ENCODE measurements around the gene ETNK2. TPM values are rescaled to one million over a fixed set of nuclear protein-coding genes. Genes with fewer than 3 reads are reported as not detected.
A peak's percentile ranks its signal among the peaks of the same experiment; 100 is the strongest.

The ETNK2 gene
- total RNA-seq, 1 experiment from 2014 or later: 21.9 TPM

GRCh38 chr1:204172404-204173029 lies 20.7 kb upstream of the ETNK2 start:
- BruUV-seq (replicated peaks): no TSS peak

GRCh38 chr1:204171751-204172178 lies 19.9 kb upstream of the ETNK2 start:
- TF ChIP-seq CTCF (IDR thresholded peaks at IDR 0.05; ENCODE audit: insufficient read depth in 1 of 2, low read depth in 1 of 2, low read length in 1 of 2, severe bottlenecking in 1 of 2, unreplicated experiment in 1 of 2): no peak
- no peak overlapping the region for H3K4me3 Mint-ChIP-seq (ENCODE audit: unreplicated experiment)

More at GRCh38 chr1:204172404-204173029, 20.7 kb upstream of the ETNK2 start:
- TF ChIP-seq CTCF (IDR thresholded peaks at IDR 0.05; ENCODE audit: insufficient read depth in 1 of 2, low read depth in 1 of 2, low read length in 1 of 2, severe bottlenecking in 1 of 2, unreplicated experiment in 1 of 2): no peak
- Mint-ChIP-seq H3K4me1 (ENCODE audit: low read depth, unreplicated experiment) (peaks cover 9% of the 10 kb centered on the region), H3K36me3 (ENCODE audit: insufficient read depth, unreplicated experiment) (no peaks in the 10 kb centered on the region), H3K4me3 (ENCODE audit: unreplicated experiment) (no peak overlapping the region), H3K27me3 (ENCODE audit: insufficient read depth, unreplicated experiment) (no peaks in the 10 kb centered on the region), H3K9me3 (ENCODE audit: unreplicated experiment) (peaks cover 12% of the 10 kb centered on the region), H3K27ac (ENCODE audit: unreplicated experiment) (no peak overlapping the region)
- intact Hi-C loops (cut with micrococcal nuclease; ENCODE audit: unreplicated experiment): no loop called here
- POLR2A ChIA-PET: no interaction called here
- peaks cover 11% of the 10 kb centered on the region for H3K4me1 ChIP-seq
- CTCF ChIA-PET: interaction anchor here (1.2 to 1.6 kb wide), 2 partner anchors 26 to 41 kb away, joined by 6 read pairs; partner anchors contain the start of gene GOLT1A
- no peaks in the 10 kb centered on the region for H3K36me3 ChIP-seq (ENCODE audit: control insufficient read depth, insufficient read depth, low read length)
- no peaks in the 10 kb centered on the region; the same call in 1 of the 2 replicates for H3K27me3 ChIP-seq (replicated peaks; ENCODE audit: control insufficient read depth, insufficient read depth, low read length)
- H3K9me3 ChIP-seq: peaks cover 11% of the 10 kb centered on the region; the same call in 1 of the 2 replicates
- no peak overlapping the region for H3K4me3 ChIP-seq (ENCODE audit: low read depth, low read length)
- no peak for DNase-seq

GRCh38 chr1:204170494-204171155 lies 18.8 kb upstream of the ETNK2 start:
- Mint-ChIP-seq H3K36me3 (ENCODE audit: insufficient read depth, unreplicated experiment) (no peaks in the 10 kb centered on the region), H3K9me3 (ENCODE audit: unreplicated experiment) (peaks cover 12% of the 10 kb centered on the region), H3K4me1 (ENCODE audit: low read depth, unreplicated experiment) (peaks cover 9% of the 10 kb centered on the region), H3K27ac (ENCODE audit: unreplicated experiment) (no peak overlapping the region), H3K27me3 (ENCODE audit: insufficient read depth, unreplicated experiment) (no peaks in the 10 kb centered on the region), H3K4me3 (ENCODE audit: unreplicated experiment) (no peak overlapping the region)
- H3K4me3 ChIP-seq (ENCODE audit: low read depth, low read length): no peak overlapping the region
- H3K27me3 ChIP-seq (replicated peaks; ENCODE audit: control insufficient read depth, insufficient read depth, low read length): no peaks in the 10 kb centered on the region; the same call in 1 of the 2 replicates
- H3K36me3 ChIP-seq (ENCODE audit: control insufficient read depth, insufficient read depth, low read length): no peaks in the 10 kb centered on the region
- no peak for DNase-seq
- ChIA-PET POLR2A (no interaction called here), CTCF (no interaction called here)
- peaks cover 11% of the 10 kb centered on the region; the same call in 1 of the 2 replicates for H3K9me3 ChIP-seq
- intact Hi-C loops (cut with micrococcal nuclease; ENCODE audit: unreplicated experiment): no loop called here
- peaks cover 11% of the 10 kb centered on the region for H3K4me1 ChIP-seq
- BruUV-seq (replicated peaks): no TSS peak
- TF ChIP-seq CTCF (IDR thresholded peaks at IDR 0.05; ENCODE audit: insufficient read depth in 1 of 2, low read depth in 1 of 2, low read length in 1 of 2, severe bottlenecking in 1 of 2, unreplicated experiment in 1 of 2): no peak

More at GRCh38 chr1:204171751-204172178, 19.9 kb upstream of the ETNK2 start:
- Histone ChIP-seq H3K4me1 (peaks cover 11% of the 10 kb centered on the region), H3K4me3 (ENCODE audit: low read depth, low read length) (no peak overlapping the region), H3K27me3 (replicated peaks; ENCODE audit: control insufficient read depth, insufficient read depth, low read length) (no peaks in the 10 kb centered on the region; the same call in 1 of the 2 replicates), H3K36me3 (ENCODE audit: control insufficient read depth, insufficient read depth, low read length) (no peaks in the 10 kb centered on the region), H3K9me3 (peaks cover 11% of the 10 kb centered on the region; the same call in 1 of the 2 replicates)
- Mint-ChIP-seq H3K4me1 (ENCODE audit: low read depth, unreplicated experiment) (peaks cover 9% of the 10 kb centered on the region), H3K27ac (ENCODE audit: unreplicated experiment) (no peak overlapping the region), H3K9me3 (ENCODE audit: unreplicated experiment) (peaks cover 12% of the 10 kb centered on the region), H3K36me3 (ENCODE audit: insufficient read depth, unreplicated experiment) (no peaks in the 10 kb centered on the region), H3K27me3 (ENCODE audit: insufficient read depth, unreplicated experiment) (no peaks in the 10 kb centered on the region)
- ChIA-PET POLR2A (interaction anchor here (0.6 kb wide), 1 partner anchor 226 kb away, joined by 3 read pairs; no protein-coding TSS in a partner anchor), CTCF (interaction anchor here (0.7 to 1.6 kb wide), 3 partner anchors 27 to 344 kb away, joined by 3 to 6 read pairs (median 6); partner anchors contain the start of genes GOLT1A and MDM4)
- no TSS peak for BruUV-seq (replicated peaks)
- intact Hi-C loops (cut with micrococcal nuclease; ENCODE audit: unreplicated experiment): no loop called here
- DNase-seq: peak in 1 of 2 experiments; percentile 47
